Thymus (tissue), 11 donors: ENCODE data around the gene AKAIN1. TPM values are rescaled to one million over a fixed set of nuclear protein-coding genes. Genes with fewer than 3 reads are reported as not detected.

Experiments used
- DNase-seq, 9 donors: peaks; one replicate each; pipeline ENCODE4 v3.0.0-alpha.2; 2013; ENCODE audit warnings: low spot score in 9 of 9, low read depth in 6 of 9, missing footprints in 1 of 9
- H3K27ac ChIP-seq, 2 donors: one replicate each; pipeline ENCODE4 v1.5.1; 2013; ENCODE audit warnings: control low read depth in 1 of 2, low read depth in 1 of 2, low read length in 1 of 2, mild to moderate bottlenecking in 1 of 2, moderate library complexity in 1 of 2
- H3K27me3 ChIP-seq, 2 donors: one replicate each; pipeline ENCODE4 v1.5.1; 2013; ENCODE audit warnings: low read length in 1 of 2; ENCODE audit not compliant: control insufficient read depth in 2 of 2, insufficient read depth in 1 of 2
- H3K36me3 ChIP-seq, 2 donors: one replicate each; pipeline ENCODE4 v1.5.1; 2013; ENCODE audit warnings: low read length in 1 of 2, mild to moderate bottlenecking in 1 of 2, moderate library complexity in 1 of 2; ENCODE audit not compliant: control insufficient read depth in 2 of 2, insufficient read depth in 2 of 2
- H3K4me1 ChIP-seq, 2 donors: one replicate each; pipeline ENCODE4 v1.5.1; 2013; ENCODE audit warnings: low read length in 2 of 2; ENCODE audit not compliant: control insufficient read depth in 2 of 2, insufficient read depth in 2 of 2
- H3K4me3 ChIP-seq, 2 donors: one replicate each; pipeline ENCODE4 v1.5.1; 2013; ENCODE audit warnings: low read length in 2 of 2, control low read depth in 1 of 2, mild to moderate bottlenecking in 1 of 2
- H3K9me3 ChIP-seq, 2 donors: one replicate each; pipeline ENCODE4 v1.5.1; 2013; ENCODE audit warnings: low read length in 1 of 2, mild to moderate bottlenecking in 1 of 2; ENCODE audit not compliant: control insufficient read depth in 2 of 2, insufficient read depth in 1 of 2
- WGBS: extraction: QIAGEN DNeasy Blood & Tissue Kit; methylation state at CpG from one replicate; pipeline ENCODE4 v1.1.7; 2013; 5-methylcytosine and 5-hydroxymethylcytosine counted together
- polyA plus RNA-seq: library from polyadenylated mRNA; stranded (reverse); fragments of 200-250 nt; gene quantifications from one replicate; pipeline ENCODE4 v1.2.3, GENCODE V29; 2013
- total RNA-seq: library from RNA; stranded (reverse); fragments of 120-200 nt; gene quantifications from one replicate; pipeline ENCODE4 v1.2.4, GENCODE V29; 2013
- donor health status: healthy.

AKAIN1 gene
- total and polyA plus RNA-seq, 2 donors, result 0.14 TPM; not detected in 1

GRCh38 chr18:5198311-5198710 is 1.3 kb upstream of the AKAIN1 start:
- no peak for DNase-seq
- Histone ChIP-seq H3K27ac (no peak overlapping the region), H3K27me3 (peaks cover 36 to 42% of the 10 kb centered on the region in 2 donors), H3K9me3 (peaks cover 2 to 6% of the 10 kb centered on the region in 2 donors), H3K4me1 (no peaks in the 10 kb centered on the region), H3K36me3 (no peaks in the 10 kb centered on the region), H3K4me3 (no peak overlapping the region)
- WGBS, result 92% methylated on average over 3 of the region's 3 CpGs

GRCh38 chr18:5197461-5197860 is 404 bp upstream of the AKAIN1 start:
- 13% methylated on average over 18 of the region's 18 CpGs for WGBS
- DNase-seq, result no peak
- Histone ChIP-seq H3K9me3 (peaks cover 2 to 6% of the 10 kb centered on the region in 2 donors), H3K27me3 (peaks cover 36 to 42% of the 10 kb centered on the region in 2 donors), H3K27ac (no peak overlapping the region), H3K4me3 (no peak overlapping the region), H3K36me3 (no peaks in the 10 kb centered on the region), H3K4me1 (no peaks in the 10 kb centered on the region)

GRCh38 chr18:5196253-5197031 is 615 bp downstream of the AKAIN1 start:
- H3K4me3 ChIP-seq, result no peak overlapping the region
- no peak for DNase-seq
- peaks cover 36 to 42% of the 10 kb centered on the region in 2 donors for H3K27me3 ChIP-seq
- no peak overlapping the region for H3K27ac ChIP-seq
- 11% methylated on average over 50 of the region's 50 CpGs for WGBS
- H3K4me1 ChIP-seq, result no peaks in the 10 kb centered on the region
- peaks cover 2 to 6% of the 10 kb centered on the region in 2 donors for H3K9me3 ChIP-seq
- H3K36me3 ChIP-seq, result no peaks in the 10 kb centered on the region

- peaks cover 36 to 42% of the 10 kb centered on the region in 2 donors for H3K27me3 ChIP-seq
- WGBS, result 47% methylated on average over 2 of the region's 2 CpGs
- no peaks in the 10 kb centered on the region for H3K4me1 ChIP-seq
These were observed 1.4 kb downstream of the AKAIN1 start for GRCh38 chr18:5195656-5196055.

GRCh38 chr18:5180254-5180653 is 16.8 kb downstream of the AKAIN1 start:
- no peaks in the 10 kb centered on the region for H3K27me3 ChIP-seq
- no peaks in the 10 kb centered on the region for H3K9me3 ChIP-seq
- no peak overlapping the region for H3K4me3 ChIP-seq
- DNase-seq, result no peak
- no peak overlapping the region for H3K27ac ChIP-seq
- no peaks in the 10 kb centered on the region for H3K36me3 ChIP-seq
- 93% methylated on average over 3 of the region's 3 CpGs for WGBS
- no peaks in the 10 kb centered on the region for H3K4me1 ChIP-seq

More at GRCh38 chr18:5195656-5196055, 1.4 kb downstream of the AKAIN1 start:
- Histone ChIP-seq H3K9me3 (peaks cover 2 to 6% of the 10 kb centered on the region in 2 donors), H3K27ac (no peak overlapping the region), H3K36me3 (no peaks in the 10 kb centered on the region), H3K4me3 (no peak overlapping the region)
- no peak for DNase-seq

- Histone ChIP-seq H3K27me3 (no peaks in the 10 kb centered on the region), H3K27ac (no peak overlapping the region), H3K4me3 (no peak overlapping the region), H3K36me3 (no peaks in the 10 kb centered on the region), H3K9me3 (no peaks in the 10 kb centered on the region), H3K4me1 (no peaks in the 10 kb centered on the region)
- no peak for DNase-seq
- WGBS, result 88% methylated on average over 1 of the region's 1 CpG
These were observed 18.5 kb downstream of the AKAIN1 start for GRCh38 chr18:5178519-5178918.

- Histone ChIP-seq H3K36me3 (no peaks in the 10 kb centered on the region), H3K9me3 (no peaks in the 10 kb centered on the region), H3K4me3 (no peak overlapping the region), H3K27ac (no peak overlapping the region), H3K4me1 (no peaks in the 10 kb centered on the region), H3K27me3 (no peaks in the 10 kb centered on the region)
- 57% methylated on average over 5 of the region's 5 CpGs for WGBS
- no peak for DNase-seq
These were observed 21.7 kb downstream of the AKAIN1 start for GRCh38 chr18:5175378-5175777.

GRCh38 chr18:5173646-5174045 is 23.4 kb downstream of the AKAIN1 start:
- no peak for DNase-seq
- H3K9me3 ChIP-seq, result no peaks in the 10 kb centered on the region
- no peaks in the 10 kb centered on the region for H3K36me3 ChIP-seq
- no peak overlapping the region for H3K4me3 ChIP-seq
- WGBS, result 95% methylated on average over 6 of the region's 6 CpGs
- no peak overlapping the region for H3K27ac ChIP-seq
- no peaks in the 10 kb centered on the region for H3K27me3 ChIP-seq
- H3K4me1 ChIP-seq, result no peaks in the 10 kb centered on the region

- DNase-seq, result no peak
- Histone ChIP-seq H3K9me3 (no peaks in the 10 kb centered on the region), H3K27ac (no peak overlapping the region), H3K36me3 (no peaks in the 10 kb centered on the region), H3K4me1 (peaks cover 0 to under 1% of the 10 kb centered on the region in 2 donors), H3K27me3 (no peaks in the 10 kb centered on the region), H3K4me3 (no peak overlapping the region)
- 98% methylated on average over 2 of the region's 2 CpGs for WGBS
These were observed 23.8 kb downstream of the AKAIN1 start for GRCh38 chr18:5173236-5173635.
